ENCODE data around the gene GRM4. TPM values are rescaled to one million over a fixed set of nuclear protein-coding genes. Genes with fewer than 3 reads are reported as not detected.

The GRM4 gene
- total RNA-seq, 1 experiment from 2014 or later: 5.6 TPM

DNA sequence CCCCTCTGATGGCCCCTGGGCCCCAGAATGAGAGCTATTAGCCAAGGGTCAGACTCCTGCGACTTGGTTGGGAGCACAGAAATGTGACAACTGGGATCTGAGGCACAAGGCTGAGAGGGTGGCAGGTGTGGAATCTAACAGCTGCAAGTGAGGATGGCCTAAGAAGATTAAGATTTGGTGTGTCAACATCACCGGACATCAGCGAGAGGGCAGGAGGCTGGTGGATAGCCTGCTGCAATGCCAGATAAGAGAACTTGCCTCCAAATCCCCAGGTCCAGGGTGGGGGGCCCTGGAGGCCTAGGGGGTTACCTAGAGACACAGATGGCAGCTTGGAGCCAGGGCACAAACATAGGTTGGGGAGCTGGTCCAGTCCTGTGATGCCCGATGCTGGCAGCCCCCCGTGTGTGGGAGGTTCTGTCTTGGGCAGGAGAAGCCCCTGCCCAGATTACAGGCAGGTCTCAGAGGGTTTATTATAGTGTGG, 155.8 kb downstream of the GRM4 start:
- no peaks in the 10 kb centered on the region for H3K4me1 ChIP-seq (ENCODE audit: insufficient read depth, low read length)
- no peak overlapping the region for H2BK5ac ChIP-seq (ENCODE audit: insufficient read length, low read length)
- TF ChIP-seq, protein P1, sequence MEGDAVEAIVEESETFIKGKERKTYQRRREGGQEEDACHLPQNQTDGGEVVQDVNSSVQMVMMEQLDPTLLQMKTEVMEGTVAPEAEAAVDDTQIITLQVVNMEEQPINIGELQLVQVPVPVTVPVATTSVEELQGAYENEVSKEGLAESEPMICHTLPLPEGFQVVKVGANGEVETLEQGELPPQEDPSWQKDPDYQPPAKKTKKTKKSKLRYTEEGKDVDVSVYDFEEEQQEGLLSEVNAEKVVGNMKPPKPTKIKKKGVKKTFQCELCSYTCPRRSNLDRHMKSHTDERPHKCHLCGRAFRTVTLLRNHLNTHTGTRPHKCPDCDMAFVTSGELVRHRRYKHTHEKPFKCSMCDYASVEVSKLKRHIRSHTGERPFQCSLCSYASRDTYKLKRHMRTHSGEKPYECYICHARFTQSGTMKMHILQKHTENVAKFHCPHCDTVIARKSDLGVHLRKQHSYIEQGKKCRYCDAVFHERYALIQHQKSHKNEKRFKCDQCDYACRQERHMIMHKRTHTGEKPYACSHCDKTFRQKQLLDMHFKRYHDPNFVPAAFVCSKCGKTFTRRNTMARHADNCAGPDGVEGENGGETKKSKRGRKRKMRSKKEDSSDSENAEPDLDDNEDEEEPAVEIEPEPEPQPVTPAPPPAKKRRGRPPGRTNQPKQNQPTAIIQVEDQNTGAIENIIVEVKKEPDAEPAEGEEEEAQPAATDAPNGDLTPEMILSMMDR (conservative IDR thresholded peaks at IDR 0.05): no peak
- Mint-ChIP-seq H3K27me3 (ENCODE audit: low read depth) (peaks cover 70% of the 10 kb centered on the region), H3K9me3 (peaks cover 0 to 4% of the 10 kb centered on the region in 2 experiments; a peak in 2 of 5 replicates), H3K4me1 (peaks cover 14 to 21% of the 10 kb centered on the region in 2 experiments), H3K4me3 (no peak overlapping the region; a peak in 1 of 5 replicates), H3K36me3 (ENCODE audit: insufficient read depth in 1 of 3, low read depth in 3 of 3) (peaks cover 0 to 4% (median 0%) of the 10 kb centered on the region in 3 experiments; a peak in 2 of 7 replicates), H3K27ac (no peak overlapping the region)
- no peak overlapping the region for H2BK15ac ChIP-seq (ENCODE audit: low read depth, low read length)
- no peaks in the 10 kb centered on the region for H4K20me1 ChIP-seq (ENCODE audit: control insufficient read depth, insufficient read depth, insufficient read length)
- no peak overlapping the region for H3K18ac ChIP-seq (ENCODE audit: insufficient read length, low read depth, low read length)
- H3K27ac ChIP-seq (ENCODE audit: insufficient read length, low read depth, low read length): no peak overlapping the region
- no peaks in the 10 kb centered on the region for H3K79me2 ChIP-seq (ENCODE audit: insufficient read depth, low read length)
- no peaks in the 10 kb centered on the region for H3K27me3 ChIP-seq (ENCODE audit: insufficient read depth, low read length)
- H2BK120ac ChIP-seq (ENCODE audit: low read depth, low read length, poor library complexity, severe bottlenecking): no peak overlapping the region
- H2BK20ac ChIP-seq (ENCODE audit: low read depth, low read length, poor library complexity, severe bottlenecking): no peak overlapping the region
- H3T11ph ChIP-seq (ENCODE audit: low read length): no peak overlapping the region
- H3K14ac ChIP-seq (ENCODE audit: insufficient read depth, low read length): no peak overlapping the region
- H4K8ac ChIP-seq (replicated peaks; ENCODE audit: insufficient read length, low read depth, low read length): no peak overlapping the region
- no peaks in the 10 kb centered on the region for H3K9me3 ChIP-seq (ENCODE audit: control insufficient read depth, low read depth, low read length)
- no peak overlapping the region for H2AFZ ChIP-seq (ENCODE audit: low read length)
- no peak overlapping the region for H3K4ac ChIP-seq (ENCODE audit: low read depth, low read length)
- DNase-seq: no peak
- WGBS (ENCODE audit: extremely low coverage, insufficient read length, low lambda C conversion rate): no CpG with 5 or more reads among the region's 5 CpGs
- no peak overlapping the region for H3K56ac ChIP-seq (ENCODE audit: insufficient read length, low read depth, low read length)
- no peak overlapping the region for H3K23ac ChIP-seq (ENCODE audit: insufficient read length, low read depth, low read length)
- no peak overlapping the region for H4K91ac ChIP-seq (ENCODE audit: insufficient read length, low read depth, low read length)
- no peaks in the 10 kb centered on the region for H3K79me1 ChIP-seq (ENCODE audit: insufficient read depth, low read depth, low read length, poor library complexity, severe bottlenecking)
- H2AK5ac ChIP-seq (ENCODE audit: insufficient read length, low read length): no peak overlapping the region
- no peaks in the 10 kb centered on the region for H3K23me2 ChIP-seq (ENCODE audit: insufficient read length, low read depth, low read length, poor library complexity, severe bottlenecking)
- no peak overlapping the region for H3K4me2 ChIP-seq (ENCODE audit: insufficient read depth, insufficient read length, low read length)
- no peak overlapping the region for H3K9ac ChIP-seq (ENCODE audit: extremely low read depth, insufficient read length, low read length)
- H2BK12ac ChIP-seq (ENCODE audit: insufficient read length, low read depth, low read length): no peak overlapping the region
- no peak overlapping the region for H4K5ac ChIP-seq (ENCODE audit: insufficient read length, low read depth, low read length)

Measured in H9 (cell line).